IPS DF 19.7 (cell line): ENCODE measurements around the gene GLOD5.

Experiments used
- DNase-seq: peaks from one replicate; pipeline ENCODE4 v3.0.0-alpha.2; 2013; ENCODE audit warnings: low read depth, low spot score

Gene GLOD5

GRCh38 chrX:48761674-48762471, at the start of gene GLOD5:
TSS of gene GLOD5 (plus strand) at chrX:48761747. CDS start at chrX:48761791, 44 bp downstream.
- peak; percentile 23 for DNase-seq

DNA sequence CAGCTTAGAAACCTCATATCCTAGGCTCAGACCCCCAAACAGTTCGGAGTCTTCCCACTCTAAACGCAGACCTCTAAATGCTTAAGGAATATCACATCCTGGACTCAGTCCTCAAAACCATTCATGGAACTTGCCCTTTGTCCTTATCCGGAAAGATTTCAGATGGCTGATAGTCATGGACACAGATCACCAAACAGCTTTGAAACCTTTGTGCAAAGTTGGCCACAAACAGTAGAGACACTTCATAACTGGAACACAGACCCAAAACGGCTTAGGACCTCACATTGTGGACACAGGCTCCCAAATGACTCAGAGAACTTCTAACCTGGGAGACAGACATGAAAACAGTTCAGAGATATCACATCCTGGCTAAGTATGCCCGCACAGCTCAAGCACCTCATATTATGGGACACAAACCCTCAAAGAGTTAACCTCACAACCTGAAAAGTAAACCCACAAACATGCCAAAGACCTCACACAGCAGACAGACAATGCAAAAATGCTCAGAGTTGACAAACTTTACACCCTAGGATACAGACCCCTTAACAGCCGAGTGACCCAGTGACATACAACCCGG, 49.5 kb upstream of the GLOD5 start:
- DNase-seq, result no peak

- DNase-seq, result no peak
Observed at GRCh38 chrX:48713847-48714246, 47.7 kb upstream of the GLOD5 start.

DNA sequence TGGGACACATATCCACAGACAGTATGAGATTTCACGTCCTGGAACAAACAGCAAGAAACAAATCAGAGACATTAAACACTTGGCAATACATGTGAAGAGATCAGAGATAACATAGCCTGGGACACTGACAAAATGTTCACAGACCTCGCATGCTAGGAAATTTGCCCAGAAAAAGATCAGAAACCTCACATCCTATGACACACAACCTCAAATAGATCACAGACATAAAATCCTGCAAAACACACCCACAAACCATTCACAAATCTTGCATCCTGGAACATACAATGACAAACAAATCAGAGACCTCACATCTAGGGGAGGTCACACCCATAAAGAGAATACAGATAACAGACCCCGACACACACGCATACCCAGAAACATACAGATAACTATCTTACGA, 47.0 kb upstream of the GLOD5 start:
- DNase-seq, result no peak

DNA sequence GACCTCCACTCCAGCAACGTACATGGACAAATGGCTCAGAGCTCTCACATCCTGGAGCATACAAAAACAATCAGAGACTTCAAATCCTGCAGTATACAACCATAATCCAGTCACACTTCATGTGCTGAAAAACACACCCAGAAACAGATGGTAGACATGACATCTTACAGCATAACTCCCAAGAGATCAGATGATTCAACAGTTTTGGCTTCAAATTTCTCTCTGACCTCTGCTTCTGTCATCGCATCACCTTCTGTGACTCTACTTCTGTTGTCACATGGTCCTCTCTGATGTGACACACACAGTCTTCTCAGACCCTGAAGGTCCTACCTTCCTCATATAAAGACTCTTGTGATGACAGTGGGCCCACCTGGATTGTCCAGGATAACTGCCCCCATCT, 46.5 kb upstream of the GLOD5 start:
- DNase-seq, result no peak

GRCh38 chrX:48715876-48716502, 45.6 kb upstream of the GLOD5 start:
- DNase-seq, result no peak

DNA sequence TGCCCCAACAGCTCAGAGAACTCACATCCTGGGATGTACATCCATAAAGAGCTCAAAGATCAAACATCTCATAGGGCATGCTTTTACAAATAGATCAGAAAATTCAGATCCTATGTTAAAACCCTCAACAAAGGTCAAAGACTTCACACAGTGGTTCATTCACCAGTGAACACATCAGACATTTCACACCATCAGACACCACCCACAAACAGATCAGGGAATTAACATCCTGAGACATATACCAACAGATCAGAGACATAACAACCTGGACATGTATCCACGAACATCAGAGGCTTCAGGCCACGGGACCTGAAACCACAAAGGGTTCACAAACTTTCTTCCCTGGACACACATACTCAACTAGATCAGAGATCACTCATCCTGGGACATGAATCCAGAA, 41.6 kb upstream of the GLOD5 start:
- DNase-seq, result no peak

DNA sequence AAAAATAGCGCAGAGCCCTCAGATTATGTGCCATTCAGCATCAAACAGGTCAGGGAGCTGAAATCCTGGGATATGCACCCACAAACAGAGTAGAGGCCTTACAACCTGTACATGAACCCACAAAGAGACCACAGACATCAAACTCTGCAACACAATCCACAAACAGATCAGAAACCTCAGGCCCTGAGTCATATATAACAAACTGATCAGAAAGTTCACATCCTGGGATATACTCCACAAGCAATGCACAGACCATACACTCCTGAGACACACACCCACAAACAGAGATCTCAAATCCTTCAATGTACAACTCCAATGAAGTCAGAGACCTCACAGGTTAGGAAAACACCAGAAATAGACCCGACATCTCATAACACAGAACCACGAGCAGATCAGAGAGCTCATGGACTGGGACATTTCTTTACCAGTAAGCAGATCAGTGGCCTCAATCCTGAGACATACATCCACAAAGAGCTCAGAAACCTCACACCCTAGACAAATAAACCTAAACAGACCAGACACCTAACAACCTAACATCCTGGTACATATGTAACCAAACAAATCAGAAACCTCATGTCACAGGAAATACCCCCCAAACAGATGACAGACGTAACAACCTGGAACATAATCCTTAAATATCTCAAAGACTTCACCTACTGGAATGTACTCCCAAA, 40.8 kb upstream of the GLOD5 start:
- DNase-seq, result no peak

- DNase-seq, result no peak
Observed at GRCh38 chrX:48721916-48722315, 39.6 kb upstream of the GLOD5 start.

DNA sequence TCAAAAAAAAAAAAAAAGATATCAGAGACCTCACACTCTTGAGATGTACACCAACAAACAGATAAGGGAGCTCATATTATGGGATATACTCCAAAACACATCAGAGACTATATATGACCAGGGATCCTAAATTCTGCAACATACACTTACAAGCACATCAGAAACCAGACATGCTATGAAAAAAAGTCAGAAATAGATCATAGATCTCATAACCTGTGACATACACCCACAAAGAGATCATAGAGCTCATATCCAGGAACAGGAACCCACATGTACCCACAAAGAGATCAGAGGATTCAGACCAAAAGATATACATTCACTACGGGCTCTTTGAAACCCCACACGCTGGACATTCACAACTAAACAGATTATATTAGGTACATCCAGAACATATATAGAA, 35.0 kb upstream of the GLOD5 start:
- no peak for DNase-seq

DNA sequence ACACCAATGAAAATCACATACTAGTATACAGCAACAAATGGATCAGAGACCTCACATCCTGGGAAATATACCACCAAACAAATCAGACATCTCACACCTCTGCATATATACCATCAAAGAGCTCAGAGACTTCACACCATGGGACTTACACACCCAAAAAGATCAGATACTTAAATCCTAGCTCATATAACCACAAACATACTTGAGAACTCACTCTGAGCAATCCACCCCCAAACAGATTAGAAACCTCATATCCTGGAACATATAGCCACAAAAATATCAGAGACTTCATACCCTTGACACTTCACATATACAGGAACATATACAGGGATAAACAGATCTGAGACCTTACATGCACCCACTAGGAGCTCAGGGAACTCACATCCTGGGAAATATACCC, 32.9 kb upstream of the GLOD5 start:
- no peak for DNase-seq

- DNase-seq, result no peak
Observed at GRCh38 chrX:48736303-48736702, 25.2 kb upstream of the GLOD5 start.

GRCh38 chrX:48736878-48737212, 24.7 kb upstream of the GLOD5 start:
- DNase-seq, result no peak

DNA sequence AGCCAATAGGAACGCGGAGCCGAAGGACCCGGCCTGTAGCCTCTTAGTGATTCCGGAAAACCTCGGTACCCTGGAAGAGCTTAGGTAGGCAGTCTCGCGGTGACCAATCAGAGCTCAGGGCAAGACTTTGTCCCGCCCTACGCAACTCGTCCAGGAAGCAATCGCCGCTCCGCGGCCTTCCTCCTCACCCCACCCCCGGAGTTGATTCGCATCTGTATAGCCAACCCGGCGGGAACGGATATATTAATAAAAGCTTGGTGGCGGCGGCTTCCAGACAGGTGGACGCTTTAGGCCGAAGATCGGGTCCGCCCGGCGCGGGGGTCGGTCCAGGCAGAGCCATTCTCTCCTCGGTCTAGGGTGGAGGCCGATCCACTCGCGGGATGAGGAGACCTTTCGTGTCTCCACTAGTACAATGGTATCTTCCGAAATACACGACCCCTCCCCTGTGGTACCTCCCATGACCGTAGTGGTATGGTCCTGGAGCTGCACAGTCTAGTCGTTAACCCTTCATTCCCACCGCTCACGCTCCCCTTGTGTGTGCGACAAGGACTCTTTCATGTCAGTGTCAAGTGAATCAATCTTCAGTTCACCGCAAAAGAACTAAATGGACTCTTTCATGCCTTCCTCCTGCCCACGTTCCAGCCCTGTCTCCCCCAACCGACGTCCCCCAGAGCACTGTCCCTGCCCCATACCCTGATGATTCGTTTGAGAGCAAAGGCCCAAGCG, 24.2 kb upstream of the GLOD5 start:
- DNase-seq, result peak; percentile 91

- no peak for DNase-seq
Observed at GRCh38 chrX:48737940-48738339, 23.6 kb upstream of the GLOD5 start.

GRCh38 chrX:48741834-48742233, 19.7 kb upstream of the GLOD5 start:
- no peak for DNase-seq

DNA sequence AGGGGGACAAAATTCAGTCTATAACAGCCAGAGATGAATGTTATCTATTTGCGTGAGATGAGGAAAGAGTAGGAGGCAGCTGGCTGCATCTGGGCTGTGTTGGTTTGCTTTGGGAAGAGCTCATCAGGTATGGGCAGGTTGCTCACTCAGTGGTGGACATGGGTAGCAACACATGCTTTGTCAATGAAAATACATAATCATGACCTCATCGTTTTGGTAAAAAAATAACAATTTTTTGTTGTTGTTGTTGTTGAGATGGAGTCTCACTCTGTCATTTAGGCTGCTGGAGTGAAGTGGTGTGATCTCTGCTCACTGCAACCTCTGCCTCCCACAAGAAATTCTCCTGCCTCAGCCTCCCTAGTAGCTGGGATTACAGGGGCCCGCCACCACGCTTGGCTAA, 16.3 kb upstream of the GLOD5 start:
- no peak for DNase-seq

GRCh38 chrX:48747415-48748016, 14.0 kb upstream of the GLOD5 start:
- no peak for DNase-seq

- no peak for DNase-seq
Observed at GRCh38 chrX:48749182-48749581, 12.4 kb upstream of the GLOD5 start.

- no peak for DNase-seq
Observed at GRCh38 chrX:48751343-48751742, 10.2 kb upstream of the GLOD5 start.

- no peak for DNase-seq
Observed at GRCh38 chrX:48752498-48752897, 9.0 kb upstream of the GLOD5 start.
